KG1 (cell line): ENCODE data around the gene FOXP1.
"Not testable (repeated sequence)": the region's sequence is repeated elsewhere in the genome, so short reads cannot be mapped to it uniquely, and the experiment has no call there.

Experiments
- DNase-seq: peaks from one replicate; lab custom pipeline; 2025; lab: John Stamatoyannopoulos, UW

FOXP1 gene

GRCh38 chr3:71033681-71034220 is 549.8 kb downstream of the FOXP1 start:
- DNase-seq: no peak

GRCh38 chr3:71031914-71032521 is 551.5 kb downstream of the FOXP1 start:
- DNase-seq: no peak

- DNase-seq: no peak
Measured at GRCh38 chr3:71031181-71031580, 552.3 kb downstream of the FOXP1 start.

- no peak for DNase-seq
Measured at GRCh38 chr3:71030748-71031147, 552.8 kb downstream of the FOXP1 start.

- no peak for DNase-seq
Measured at GRCh38 chr3:71029770-71030169, 553.8 kb downstream of the FOXP1 start.

GRCh38 chr3:71028802-71029201 is 554.7 kb downstream of the FOXP1 start:
- no peak for DNase-seq

- no peak for DNase-seq
Measured at GRCh38 chr3:71028184-71028583, 555.3 kb downstream of the FOXP1 start.

GRCh38 chr3:71026634-71027578 is 556.6 kb downstream of the FOXP1 start:
- no peak for DNase-seq

- DNase-seq: no peak
Measured at GRCh38 chr3:71025516-71025915, 558.0 kb downstream of the FOXP1 start.

- no peak for DNase-seq
Measured at GRCh38 chr3:71025010-71025409, 558.5 kb downstream of the FOXP1 start.

- no peak for DNase-seq
Measured at GRCh38 chr3:71022551-71023335, 560.8 kb downstream of the FOXP1 start.

GRCh38 chr3:71018799-71019198 is 564.7 kb downstream of the FOXP1 start:
- DNase-seq: no peak

- DNase-seq: no peak
Measured at GRCh38 chr3:71016178-71016845, 567.2 kb downstream of the FOXP1 start.

GRCh38 chr3:71014616-71015015 is 568.9 kb downstream of the FOXP1 start:
- not testable (repeated sequence) for DNase-seq

GRCh38 chr3:71012971-71013370 is 570.6 kb downstream of the FOXP1 start:
- no peak for DNase-seq

- DNase-seq: no peak
Measured at GRCh38 chr3:71011565-71012287, 571.8 kb downstream of the FOXP1 start.

- DNase-seq: no peak
Measured at GRCh38 chr3:71010726-71011455, 572.6 kb downstream of the FOXP1 start.

- DNase-seq: no peak
Measured at GRCh38 chr3:71008350-71008935, 575.1 kb downstream of the FOXP1 start.

- peak; percentile 27 for DNase-seq
Measured at GRCh38 chr3:71006810-71007785, 576.4 kb downstream of the FOXP1 start.
